ENCODE results near the gene MYO5A.

- no peak for TF ChIP-seq POLR2AphosphoS5 (IDR thresholded peaks at IDR 0.05)
- no peak for TF ChIP-seq POLR2A (IDR thresholded peaks at IDR 0.05)
- no peak for TF ChIP-seq CTCF (IDR thresholded peaks at IDR 0.05)
Measured at GRCh38 chr15:52498706-52499105, 30.0 kb downstream of the MYO5A start.

All from transverse colon (tissue), 4 donors.